Mesenchymal stem cell (in vitro differentiated cells and primary cell): ENCODE results near the gene TYMP.

Experiments used
- DNase-seq: peaks from one replicate; pipeline ENCODE4 v3.0.0-alpha.2; 2013
- H2AFZ ChIP-seq: one replicate; pipeline ENCODE4 v1.6.1; 2013; ENCODE audit warnings: low read depth, mild to moderate bottlenecking, control low read depth, inconsistent platforms, low read length, moderate library complexity
- H2AK5ac ChIP-seq: 2 replicates; pipeline ENCODE4 v1.6.1; 2013; ENCODE audit warnings: low read length, moderate library complexity, mild to moderate bottlenecking, inconsistent platforms; ENCODE audit not compliant: severe bottlenecking
- H2BK120ac ChIP-seq: one replicate; pipeline ENCODE4 v1.6.1; 2013; ENCODE audit warnings: low read depth, mild to moderate bottlenecking, inconsistent platforms, low read length, moderate library complexity
- H2BK12ac ChIP-seq, 2 experiments: one replicate each; pipeline ENCODE4 v1.6.1; 2013; ENCODE audit warnings: inconsistent platforms in 2 of 2, low read length in 2 of 2, mild to moderate bottlenecking in 2 of 2, moderate library complexity in 2 of 2, control low read depth in 1 of 2
- H2BK15ac ChIP-seq: one replicate; pipeline ENCODE4 v1.6.1; 2013; ENCODE audit warnings: mild to moderate bottlenecking, low read depth, inconsistent platforms; ENCODE audit not compliant: poor library complexity, severe bottlenecking
- H2BK5ac ChIP-seq: 2 replicates; pipeline ENCODE4 v1.6.1; 2013; ENCODE audit warnings: low read depth, mild to moderate bottlenecking, low read length, control low read depth, inconsistent platforms; ENCODE audit not compliant: poor library complexity, severe bottlenecking
- H3K14ac ChIP-seq, 2 experiments: one replicate each; pipeline ENCODE4 v1.6.1; 2013; ENCODE audit warnings: inconsistent platforms in 2 of 2, low read length in 2 of 2, control low read depth in 1 of 2, mild to moderate bottlenecking in 1 of 2, moderate library complexity in 1 of 2
- H3K18ac ChIP-seq, 2 experiments: one replicate each; pipeline ENCODE4 v1.6.1; 2013; ENCODE audit warnings: inconsistent platforms in 2 of 2, low read length in 2 of 2, control low read depth in 1 of 2, low read depth in 1 of 2, mild to moderate bottlenecking in 1 of 2
- H3K23ac ChIP-seq, 2 experiments: one replicate each; pipeline ENCODE4 v1.6.1; 2013; ENCODE audit warnings: inconsistent platforms in 2 of 2, low read length in 2 of 2, mild to moderate bottlenecking in 2 of 2, moderate library complexity in 2 of 2, control low read depth in 1 of 2
- H3K27ac ChIP-seq: 2 replicates; pipeline ENCODE4 v1.5.1; 2013; ENCODE audit warnings: mild to moderate bottlenecking, moderate library complexity, low read length, control low read depth, inconsistent platforms; ENCODE audit not compliant: poor library complexity, severe bottlenecking
- H3K27me3 ChIP-seq, 2 experiments: 2 replicates each; pipeline versions ENCODE4 v1.6.1 to v1.7.0; 2013; ENCODE audit warnings: low read length in 2 of 2, mild to moderate bottlenecking in 2 of 2, moderate library complexity in 2 of 2, control low read depth in 1 of 2, inconsistent platforms in 1 of 2; ENCODE audit not compliant: control insufficient read depth in 1 of 2, insufficient read depth in 1 of 2
- H3K36me3 ChIP-seq, 2 experiments: 2 replicates each; pipeline versions ENCODE4 v1.6.1 to v1.7.0; 2013; ENCODE audit warnings: low read length in 2 of 2, control low read depth in 1 of 2, inconsistent platforms in 1 of 2, low read depth in 1 of 2, mild to moderate bottlenecking in 1 of 2; ENCODE audit not compliant: insufficient read depth in 2 of 2, control insufficient read depth in 1 of 2
- H3K4ac ChIP-seq, 2 experiments: one replicate each; pipeline ENCODE4 v1.6.1; 2013; ENCODE audit warnings: inconsistent platforms in 2 of 2, low read length in 2 of 2, mild to moderate bottlenecking in 2 of 2, moderate library complexity in 2 of 2, control low read depth in 1 of 2, low read depth in 1 of 2
- H3K4me1 ChIP-seq: 2 replicates; pipeline ENCODE4 v1.6.1; 2013; ENCODE audit warnings: low read depth, low read length, control low read depth; ENCODE audit not compliant: control insufficient read depth, insufficient read depth
- H3K4me2 ChIP-seq: 2 replicates; pipeline ENCODE4 v1.6.1; 2013; ENCODE audit warnings: low read length, mild to moderate bottlenecking, inconsistent platforms; ENCODE audit not compliant: poor library complexity, severe bottlenecking
- H3K4me3 ChIP-seq, 2 experiments: 2 replicates each; pipeline versions ENCODE4 v1.5.1 to v1.7.0; 2013; ENCODE audit warnings: low read length in 2 of 2, mild to moderate bottlenecking in 2 of 2, control low read depth in 1 of 2, low read depth in 1 of 2; ENCODE audit not compliant: insufficient read depth in 1 of 2
- H3K79me1 ChIP-seq: replicated peaks from 2 replicates; pipeline ENCODE4 v1.6.1; 2013; ENCODE audit warnings: mild to moderate bottlenecking, control low read depth, low read length, inconsistent platforms; ENCODE audit not compliant: poor library complexity, severe bottlenecking
- H3K9ac ChIP-seq: 2 replicates; pipeline ENCODE4 v1.7.0; 2013; ENCODE audit warnings: mild to moderate bottlenecking, low read length, moderate library complexity
- H3K9me3 ChIP-seq: 2 replicates; pipeline ENCODE4 v1.7.0; 2013; ENCODE audit warnings: mild to moderate bottlenecking, low read length; ENCODE audit not compliant: control insufficient read depth
- H4K8ac ChIP-seq: one replicate; pipeline ENCODE4 v1.6.1; 2013; ENCODE audit warnings: inconsistent platforms, mild to moderate bottlenecking, low read length, moderate library complexity
- H4K91ac ChIP-seq: one replicate; pipeline ENCODE4 v1.6.1; 2013; ENCODE audit warnings: mild to moderate bottlenecking, low read length, inconsistent platforms
- WGBS: methylation state at CpG from one replicate; pipeline ENCODE4 v1.1.7; 2013; ENCODE audit warnings: mixed read lengths; 5-methylcytosine and 5-hydroxymethylcytosine counted together

The TYMP gene

DNA sequence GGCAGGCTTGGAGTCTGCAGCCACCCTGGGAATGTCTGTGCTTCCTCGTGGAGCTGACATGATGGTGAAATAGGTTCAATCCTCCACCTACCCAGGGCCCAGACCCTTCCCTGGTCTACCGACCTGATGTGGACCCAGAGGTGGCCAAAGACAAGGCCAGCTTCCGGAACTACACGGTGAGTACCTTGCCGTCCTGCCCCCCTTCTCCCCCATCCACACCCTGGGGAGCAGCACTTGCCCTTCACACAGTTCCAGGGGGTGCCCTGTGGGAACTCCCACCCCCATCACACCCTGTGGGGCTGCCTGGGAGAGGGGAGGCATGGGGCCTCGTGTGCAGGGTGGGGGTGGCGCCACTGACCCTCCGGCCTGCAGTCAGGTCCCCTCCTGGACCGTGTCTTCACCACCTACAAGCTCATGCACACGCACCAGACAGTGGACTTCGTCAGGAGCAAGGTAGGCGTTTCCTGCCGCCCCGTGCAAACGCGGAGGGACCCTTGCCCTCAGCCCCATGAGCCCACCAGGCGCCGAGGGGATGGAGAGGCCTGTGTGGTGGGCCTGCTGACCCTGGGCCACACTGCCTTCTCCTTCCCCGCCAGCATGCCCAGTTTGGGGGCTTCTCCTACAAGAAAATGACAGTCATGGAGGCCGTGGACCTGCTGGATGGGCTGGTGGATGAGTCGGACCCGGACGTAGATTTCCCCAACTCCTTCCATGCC lies 42.4 kb downstream of the TYMP start:
- H3K36me3 ChIP-seq: peaks cover 0 to 13% of the 10 kb centered on the region in 2 experiments
- H2BK15ac ChIP-seq: no peak overlapping the region
- H3K4ac ChIP-seq: no peak overlapping the region
- H3K79me1 ChIP-seq: no peaks in the 10 kb centered on the region
- no peak overlapping the region for H3K4me3 ChIP-seq
- H2BK12ac ChIP-seq: no peak overlapping the region
- H3K18ac ChIP-seq: no peak overlapping the region
- H3K4me1 ChIP-seq: peaks cover 30% of the 10 kb centered on the region
- peaks cover 0 to 61% of the 10 kb centered on the region in 2 experiments for H3K27me3 ChIP-seq
- H3K23ac ChIP-seq: no peak overlapping the region
- no peak overlapping the region for H2BK120ac ChIP-seq
- DNase-seq: no peak
- WGBS: 91% methylated on average over 23 of the region's 23 CpGs
- peak overlapping the region; percentile 41 for H4K8ac ChIP-seq
- peak overlapping the region; percentile 61 for H2AK5ac ChIP-seq
- H3K14ac ChIP-seq: peak overlapping the region in 1 of 2 experiments; percentile 23
- H4K91ac ChIP-seq: no peak overlapping the region
- no peaks in the 10 kb centered on the region for H3K9me3 ChIP-seq
- H2AFZ ChIP-seq: no peak overlapping the region
- H3K4me2 ChIP-seq: no peak overlapping the region
- no peak overlapping the region for H3K27ac ChIP-seq
- H2BK5ac ChIP-seq: no peak overlapping the region
- no peak overlapping the region for H3K9ac ChIP-seq

DNA sequence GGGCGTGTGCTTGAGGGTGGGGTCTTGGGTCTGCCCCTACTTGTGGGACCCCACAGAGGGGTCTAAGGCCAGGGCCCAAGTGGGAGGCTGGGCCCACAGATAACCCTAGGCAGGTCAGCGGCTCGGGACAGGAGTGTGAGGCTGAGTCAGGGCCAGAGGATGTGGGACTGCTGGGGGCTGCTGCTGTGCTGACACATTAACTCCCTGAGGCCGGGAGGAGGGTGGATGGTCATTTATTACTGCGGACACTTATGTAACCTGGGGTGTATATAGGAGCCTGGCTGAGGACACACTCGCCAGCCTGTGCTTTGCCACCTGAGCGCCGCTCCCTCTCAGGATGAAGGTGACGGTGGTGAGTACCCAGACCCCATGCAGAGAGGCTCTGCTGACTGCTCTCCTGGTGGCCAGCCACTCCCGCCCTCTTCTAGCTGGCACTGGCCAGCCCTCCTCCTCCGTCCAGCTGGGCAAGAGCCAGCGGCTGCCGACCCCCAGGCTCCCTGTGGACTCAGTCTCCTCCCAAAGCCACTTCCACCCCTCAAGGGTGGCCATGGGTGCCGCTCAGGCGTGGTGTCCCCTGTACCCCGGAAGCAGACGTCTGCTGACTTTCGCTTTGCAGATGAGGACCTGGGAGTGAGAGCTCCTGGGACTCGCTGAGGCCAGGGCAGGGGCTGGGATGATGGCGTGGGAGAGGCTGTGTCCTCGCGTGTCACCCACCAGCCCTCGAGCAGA lies 43.1 kb downstream of the TYMP start, which contains the start of gene MIOX:
MIOX (plus strand) TSS at position 299 of the 729 bp plus-strand sequence; CDS start at position 338, 39 bp downstream.
- no peak within 1 kb of the TSS for H3K27ac ChIP-seq
- no peak within 1 kb of the TSS for H2BK120ac ChIP-seq
- no peak within 1 kb of the TSS for H2BK15ac ChIP-seq
- H3K4me3 ChIP-seq: peak within 1 kb of the TSS in 1 of 2 experiments; percentile 14
- H3K36me3 ChIP-seq: peaks cover 0 to 14% of the 10 kb centered on the region in 2 experiments
- H2BK5ac ChIP-seq: no peak within 1 kb of the TSS
- H3K4ac ChIP-seq: no peak within 1 kb of the TSS
- peak within 1 kb of the TSS; percentile 61 for H2AK5ac ChIP-seq
- peak within 1 kb of the TSS; percentile 55 for H3K4me2 ChIP-seq
- no peak within 1 kb of the TSS for H4K91ac ChIP-seq
- no peak within 1 kb of the TSS for H2AFZ ChIP-seq
- no peak within 1 kb of the TSS for H2BK12ac ChIP-seq
- no peak for DNase-seq
- WGBS: 68% methylated on average over 22 of the region's 23 CpGs
- peak within 1 kb of the TSS in 1 of 2 experiments; percentile 26 for H3K14ac ChIP-seq
- no peak within 1 kb of the TSS for H3K18ac ChIP-seq
- H3K4me1 ChIP-seq: peaks cover 37% of the 10 kb centered on the region
- no peaks in the 10 kb centered on the region for H3K9me3 ChIP-seq
- H3K27me3 ChIP-seq: peaks cover 7 to 68% of the 10 kb centered on the region in 2 experiments
- H3K9ac ChIP-seq: no peak within 1 kb of the TSS
- no peaks in the 10 kb centered on the region for H3K79me1 ChIP-seq
- peak within 1 kb of the TSS; percentile 41 for H4K8ac ChIP-seq
- no peak within 1 kb of the TSS for H3K23ac ChIP-seq

DNA sequence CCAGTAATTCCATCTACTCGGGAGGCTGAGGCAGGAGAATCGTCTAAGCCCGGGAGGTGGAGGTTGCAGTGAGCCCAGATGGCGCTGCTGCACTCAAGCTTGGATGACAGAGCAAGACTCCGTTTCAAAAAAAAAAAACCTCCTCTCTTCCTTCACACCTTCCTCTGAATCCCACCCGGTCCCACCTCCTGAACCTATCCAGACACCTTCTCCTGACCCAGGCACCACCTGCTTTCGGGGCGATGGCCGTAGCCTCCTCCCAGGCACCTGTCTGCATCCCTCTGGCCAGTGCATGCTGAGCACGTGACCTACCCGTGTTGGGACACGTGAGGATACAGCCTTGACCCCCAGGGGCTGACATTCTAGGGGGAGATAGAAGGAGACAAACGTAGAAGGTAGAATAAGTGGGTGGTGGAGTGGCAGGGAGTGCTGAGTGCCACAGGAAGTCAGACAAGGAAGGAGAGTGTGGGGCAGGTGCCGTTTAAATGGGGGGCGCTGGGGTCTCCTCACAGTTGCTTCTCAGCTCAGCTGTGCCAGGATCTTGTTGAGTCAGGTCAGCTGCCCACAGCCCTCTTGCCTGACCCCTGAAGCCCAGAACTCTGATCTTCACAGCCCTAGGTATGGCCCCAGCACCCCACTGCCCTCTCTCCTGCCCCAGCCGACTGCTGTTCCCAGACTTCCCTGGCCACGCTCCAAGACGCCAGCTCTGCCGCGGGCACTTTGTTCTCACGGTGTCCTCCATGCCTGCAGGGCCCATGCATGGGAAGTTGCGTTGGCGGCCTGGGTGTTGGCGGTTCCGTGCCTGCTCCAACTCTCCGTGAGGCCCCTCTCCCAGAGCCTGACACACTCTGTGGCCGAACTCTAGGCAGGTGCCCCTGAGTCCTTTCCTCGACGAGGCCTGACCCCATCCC lies 44.3 kb downstream of the TYMP start:
- H4K91ac ChIP-seq: no peak overlapping the region
- no peak for DNase-seq
- H3K27me3 ChIP-seq: peaks cover 13 to 77% of the 10 kb centered on the region in 2 experiments
- H2AK5ac ChIP-seq: no peak overlapping the region
- H2BK5ac ChIP-seq: no peak overlapping the region
- H3K4me2 ChIP-seq: no peak overlapping the region
- H3K4me1 ChIP-seq: peaks cover 44% of the 10 kb centered on the region
- H3K4me3 ChIP-seq: no peak overlapping the region
- no peak overlapping the region for H2BK120ac ChIP-seq
- H3K18ac ChIP-seq: no peak overlapping the region
- no peak overlapping the region for H2AFZ ChIP-seq
- 74% methylated on average over 29 of the region's 29 CpGs for WGBS
- H3K4ac ChIP-seq: no peak overlapping the region
- H4K8ac ChIP-seq: no peak overlapping the region
- no peaks in the 10 kb centered on the region for H3K79me1 ChIP-seq
- no peak overlapping the region for H3K23ac ChIP-seq
- no peak overlapping the region for H3K9ac ChIP-seq
- H3K14ac ChIP-seq: no peak overlapping the region
- no peaks in the 10 kb centered on the region for H3K9me3 ChIP-seq
- no peak overlapping the region for H2BK15ac ChIP-seq
- no peak overlapping the region for H3K27ac ChIP-seq
- H3K36me3 ChIP-seq: peaks cover 0 to 18% of the 10 kb centered on the region in 2 experiments
- no peak overlapping the region for H2BK12ac ChIP-seq
